Stomach (tissue), 4 donors: ENCODE data around the gene SYS1.
A peak's percentile ranks its signal among the peaks of the same experiment; 100 is the strongest.

Experiments
- CTCF ChIP-seq, 7 experiments: fragments of 450-650 bp in 4 of 7; fragments of 200-600 bp in 3 of 7; sonication (generic) in 3 of 7; IDR thresholded peaks; one replicate each; pipeline ENCODE4 v1.5.1; 2016 to 2019; ENCODE audit warnings: antibody characterized with exemption in 7 of 7, control low read depth in 2 of 7, mild to moderate bottlenecking in 1 of 7
- EP300 ChIP-seq: sonication (generic); formaldehyde crosslinking; IDR thresholded peaks from one replicate; pipeline ENCODE4 v1.6.1; 2017; ENCODE audit warnings: antibody characterized with exemption
- POLR2A ChIP-seq, 4 donors: fragments of 450-650 bp; IDR thresholded peaks; one replicate each; pipeline ENCODE4 v1.6.1; 2016; ENCODE audit warnings: antibody characterized with exemption in 4 of 4, control low read depth in 2 of 4, mild to moderate bottlenecking in 1 of 4, moderate library complexity in 1 of 4
- POLR2AphosphoS5 ChIP-seq, 3 donors: sonication (generic); formaldehyde crosslinking; IDR thresholded peaks; one replicate each; pipeline ENCODE4 v1.6.1; 2016; ENCODE audit warnings: antibody characterized with exemption in 3 of 3

GRCh38 chr20:45407067-45407745 lies 44.2 kb downstream of the SYS1 start:
- no peak for TF ChIP-seq CTCF (IDR thresholded peaks at IDR 0.05)
- peak in 1 of 4 donors; percentile 30 for TF ChIP-seq POLR2A (IDR thresholded peaks at IDR 0.05)
- peak; percentile 57 to 70 (median 58) for TF ChIP-seq POLR2AphosphoS5 (IDR thresholded peaks at IDR 0.05)
- no peak for TF ChIP-seq EP300
